ENCODE data around the gene FOXE3. TPM values are rescaled to one million over a fixed set of nuclear protein-coding genes. Genes with fewer than 3 reads are reported as not detected.

Gene FOXE3
- total RNA-seq, 4 donors from 2014 or later, result not detected

GRCh38 chr1:47403321-47403910, 12.7 kb upstream of the FOXE3 start:
- 83 to 87% methylated on average over 4 of the region's 4 CpGs for WGBS, 2 donors

GRCh38 chr1:47405697-47406096, 10.4 kb upstream of the FOXE3 start:
- no peak overlapping the region for H3K4me3 ChIP-seq (ENCODE audit: low read depth, poor library complexity, severe bottlenecking)
- TF ChIP-seq, protein P1, sequence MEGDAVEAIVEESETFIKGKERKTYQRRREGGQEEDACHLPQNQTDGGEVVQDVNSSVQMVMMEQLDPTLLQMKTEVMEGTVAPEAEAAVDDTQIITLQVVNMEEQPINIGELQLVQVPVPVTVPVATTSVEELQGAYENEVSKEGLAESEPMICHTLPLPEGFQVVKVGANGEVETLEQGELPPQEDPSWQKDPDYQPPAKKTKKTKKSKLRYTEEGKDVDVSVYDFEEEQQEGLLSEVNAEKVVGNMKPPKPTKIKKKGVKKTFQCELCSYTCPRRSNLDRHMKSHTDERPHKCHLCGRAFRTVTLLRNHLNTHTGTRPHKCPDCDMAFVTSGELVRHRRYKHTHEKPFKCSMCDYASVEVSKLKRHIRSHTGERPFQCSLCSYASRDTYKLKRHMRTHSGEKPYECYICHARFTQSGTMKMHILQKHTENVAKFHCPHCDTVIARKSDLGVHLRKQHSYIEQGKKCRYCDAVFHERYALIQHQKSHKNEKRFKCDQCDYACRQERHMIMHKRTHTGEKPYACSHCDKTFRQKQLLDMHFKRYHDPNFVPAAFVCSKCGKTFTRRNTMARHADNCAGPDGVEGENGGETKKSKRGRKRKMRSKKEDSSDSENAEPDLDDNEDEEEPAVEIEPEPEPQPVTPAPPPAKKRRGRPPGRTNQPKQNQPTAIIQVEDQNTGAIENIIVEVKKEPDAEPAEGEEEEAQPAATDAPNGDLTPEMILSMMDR (IDR thresholded peaks at IDR 0.05), result no peak
- TF ChIP-seq POLR2A (IDR thresholded peaks at IDR 0.05), result no peak
- intact Hi-C loops (cut with DNase I; ENCODE audit: low total_unique reads), result no loop called here
- DNase-seq (ENCODE audit: low spot score in 2 of 2), result no peak
- 56 to 67% methylated on average over 5 of the region's 5 CpGs for WGBS, 2 donors

More at GRCh38 chr1:47403321-47403910, 12.7 kb upstream of the FOXE3 start:
- H3K4me3 ChIP-seq (ENCODE audit: low read depth, poor library complexity, severe bottlenecking), result no peak overlapping the region
- TF ChIP-seq, protein P1 (IDR thresholded peaks at IDR 0.05), result no peak
- no peak for TF ChIP-seq POLR2A (IDR thresholded peaks at IDR 0.05)
- intact Hi-C loops (cut with DNase I; ENCODE audit: low total_unique reads), result no loop called here
- no peak for DNase-seq (ENCODE audit: low spot score in 2 of 2)

GRCh38 chr1:47406966-47407365, 9.1 kb upstream of the FOXE3 start:
- TF ChIP-seq, protein P1 (IDR thresholded peaks at IDR 0.05), result no peak
- no peak for TF ChIP-seq POLR2A (IDR thresholded peaks at IDR 0.05)
- intact Hi-C loops (cut with DNase I; ENCODE audit: low total_unique reads), result no loop called here

GRCh38 chr1:47407481-47407880, 8.6 kb upstream of the FOXE3 start:
- TF ChIP-seq POLR2A (IDR thresholded peaks at IDR 0.05), result no peak
- TF ChIP-seq, protein P1 (IDR thresholded peaks at IDR 0.05), result no peak
- no peak overlapping the region for H3K4me3 ChIP-seq (ENCODE audit: low read depth, poor library complexity, severe bottlenecking)
- DNase-seq (ENCODE audit: low spot score in 2 of 2), result no peak
- intact Hi-C loops (cut with DNase I; ENCODE audit: low total_unique reads), result no loop called here
- 89 to 90% methylated on average over 3 of the region's 3 CpGs for WGBS, 2 donors

More at GRCh38 chr1:47406966-47407365, 9.1 kb upstream of the FOXE3 start:
- 94 to 96% methylated on average over 5 of the region's 5 CpGs for WGBS, 2 donors
- DNase-seq (ENCODE audit: low spot score in 2 of 2), result no peak
- no peak overlapping the region for H3K4me3 ChIP-seq (ENCODE audit: low read depth, poor library complexity, severe bottlenecking)

DNA sequence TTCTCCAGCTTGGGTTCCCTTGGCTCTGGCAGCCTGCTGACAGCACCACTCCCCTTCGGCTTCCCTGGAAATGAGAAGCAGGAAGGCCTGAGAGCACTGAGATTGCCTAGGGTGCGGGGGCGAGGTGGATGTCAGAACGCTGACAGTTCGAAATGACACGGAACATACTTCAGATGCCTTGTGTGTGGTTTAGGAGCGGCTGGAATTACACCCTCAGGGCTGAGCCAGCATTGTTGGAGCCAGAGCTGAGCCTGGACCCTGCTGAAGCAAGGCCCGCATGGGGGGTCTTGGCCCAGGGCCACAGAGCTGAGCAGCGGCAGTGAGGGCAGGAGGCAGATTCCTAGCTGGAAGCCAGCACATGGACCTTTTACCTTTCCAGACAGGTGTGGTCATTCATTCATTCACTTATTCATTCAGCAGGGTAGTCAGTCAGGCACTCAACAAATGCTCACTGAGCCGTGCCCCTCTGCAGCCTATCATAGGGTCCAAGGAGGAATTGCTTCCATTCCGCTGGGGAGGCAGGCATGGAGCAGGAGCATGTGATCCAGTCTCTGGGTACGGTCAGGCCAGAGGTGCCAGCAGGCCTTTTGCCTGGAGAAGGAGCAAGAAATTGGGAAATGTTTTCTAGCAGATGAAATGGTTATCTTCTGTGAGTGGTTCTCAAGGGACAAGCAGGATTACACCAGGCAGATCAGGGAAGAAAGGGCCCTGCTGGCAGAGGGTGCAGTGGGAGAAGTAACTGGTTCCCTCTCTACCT, 6.6 kb upstream of the FOXE3 start:
- no peak for TF ChIP-seq POLR2A (IDR thresholded peaks at IDR 0.05)
- TF ChIP-seq, protein P1 (IDR thresholded peaks at IDR 0.05), result no peak
- peak in 1 of 2 donors; percentile 40 for DNase-seq (ENCODE audit: low spot score in 2 of 2)
- WGBS, 2 donors, result 53 to 59% methylated on average over 12 of the region's 12 CpGs
- no peak overlapping the region for H3K4me3 ChIP-seq (ENCODE audit: low read depth, poor library complexity, severe bottlenecking)
- intact Hi-C loops (cut with DNase I; ENCODE audit: low total_unique reads), result no loop called here
